ENCODE data around the gene STMN1.
A peak's percentile ranks its signal among the peaks of the same experiment; 100 is the strongest.

DNA sequence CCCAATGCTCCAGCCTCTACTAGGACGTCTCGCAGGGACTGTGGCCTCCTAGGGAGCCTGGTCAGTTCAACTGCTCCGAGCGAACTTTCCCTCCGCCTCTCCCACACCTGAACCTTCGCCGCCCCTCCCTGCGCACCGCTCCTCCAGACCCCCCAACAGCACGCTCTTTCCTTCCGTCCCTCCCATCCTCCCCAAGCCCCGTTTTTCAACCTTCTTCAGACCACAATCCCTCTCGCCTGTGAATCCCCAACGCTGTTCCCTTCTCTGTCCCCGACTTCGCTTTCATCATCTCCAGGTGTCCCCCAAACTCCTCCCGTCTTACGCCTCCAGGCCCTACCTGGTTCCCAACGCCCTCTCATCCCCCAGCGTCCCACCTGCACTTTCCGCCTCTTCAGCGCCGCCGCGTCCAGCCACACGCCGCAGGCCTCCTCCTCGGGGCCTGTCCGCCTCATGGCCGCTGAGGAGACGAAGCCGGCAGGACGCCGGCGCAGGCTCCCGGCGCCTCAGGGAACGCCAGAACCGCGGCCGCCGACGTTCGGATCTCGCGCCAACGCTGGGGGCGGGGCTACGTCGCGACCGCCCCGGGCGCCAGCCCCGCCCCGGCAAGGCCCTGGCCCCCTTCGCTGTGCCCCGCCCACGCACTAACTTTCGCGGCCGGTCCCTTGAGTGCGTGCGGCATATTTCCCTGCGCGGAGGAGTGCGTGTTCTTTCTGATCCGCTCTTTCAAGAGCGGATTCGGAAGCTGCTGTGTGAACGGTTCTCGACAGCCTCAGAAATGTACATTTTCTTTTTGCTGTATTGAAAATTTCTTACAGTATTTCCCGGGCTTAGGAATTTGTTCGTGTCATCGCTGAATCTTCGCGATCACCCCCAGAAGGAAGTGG is 47.1 kb downstream of the STMN1 start, which contains the start of gene AUNIP:
- no peak for TF ChIP-seq CTCF (IDR thresholded peaks at IDR 0.05)
- TF ChIP-seq SMC3 (IDR thresholded peaks at IDR 0.05): no peak
- TF ChIP-seq ZC3H11A (IDR thresholded peaks at IDR 0.05): no peak
- no peak for TF ChIP-seq ZFP36 (IDR thresholded peaks at IDR 0.05; ENCODE audit: borderline replicate concordance, partially characterized antibody)
- no peak for TF ChIP-seq BHLHE40 (IDR thresholded peaks at IDR 0.05; ENCODE audit: low read depth, low read length)
- TF ChIP-seq POLR2A (IDR thresholded peaks at IDR 0.05; ENCODE audit: low read length): peak; percentile 71; the same call in 1 of the 2 replicates
- TF ChIP-seq, protein P1, sequence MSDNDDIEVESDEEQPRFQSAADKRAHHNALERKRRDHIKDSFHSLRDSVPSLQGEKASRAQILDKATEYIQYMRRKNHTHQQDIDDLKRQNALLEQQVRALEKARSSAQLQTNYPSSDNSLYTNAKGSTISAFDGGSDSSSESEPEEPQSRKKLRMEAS (IDR thresholded peaks at IDR 0.05): peak; percentile 86
- TF ChIP-seq SREBF2 (IDR thresholded peaks at IDR 0.05): no peak
- TF ChIP-seq RNF2 (IDR thresholded peaks at IDR 0.05; ENCODE audit: borderline replicate concordance, low read depth): no peak

Measured in A549 (cell line).